Thymus (tissue), 11 donors: ENCODE measurements around the gene SERPINB4. TPM values are rescaled to one million over a fixed set of nuclear protein-coding genes. Genes with fewer than 3 reads are reported as not detected.
"Not testable (repeated sequence)": the region's sequence is repeated elsewhere in the genome, so short reads cannot be mapped to it uniquely, and the experiment has no call there.

Source experiments
- DNase-seq, 9 donors: peaks; one replicate each; pipeline ENCODE4 v3.0.0-alpha.2; 2013; ENCODE audit warnings: low spot score in 9 of 9, low read depth in 6 of 9, missing footprints in 1 of 9
- H3K27ac ChIP-seq, 2 donors: one replicate each; pipeline ENCODE4 v1.5.1; 2013; ENCODE audit warnings: control low read depth in 1 of 2, low read depth in 1 of 2, low read length in 1 of 2, mild to moderate bottlenecking in 1 of 2, moderate library complexity in 1 of 2
- H3K27me3 ChIP-seq, 2 donors: one replicate each; pipeline ENCODE4 v1.5.1; 2013; ENCODE audit warnings: low read length in 1 of 2; ENCODE audit not compliant: control insufficient read depth in 2 of 2, insufficient read depth in 1 of 2
- H3K36me3 ChIP-seq, 2 donors: one replicate each; pipeline ENCODE4 v1.5.1; 2013; ENCODE audit warnings: low read length in 1 of 2, mild to moderate bottlenecking in 1 of 2, moderate library complexity in 1 of 2; ENCODE audit not compliant: control insufficient read depth in 2 of 2, insufficient read depth in 2 of 2
- H3K4me1 ChIP-seq, 2 donors: one replicate each; pipeline ENCODE4 v1.5.1; 2013; ENCODE audit warnings: low read length in 2 of 2; ENCODE audit not compliant: control insufficient read depth in 2 of 2, insufficient read depth in 2 of 2
- H3K4me3 ChIP-seq, 2 donors: one replicate each; pipeline ENCODE4 v1.5.1; 2013; ENCODE audit warnings: low read length in 2 of 2, control low read depth in 1 of 2, mild to moderate bottlenecking in 1 of 2
- H3K9me3 ChIP-seq, 2 donors: one replicate each; pipeline ENCODE4 v1.5.1; 2013; ENCODE audit warnings: low read length in 1 of 2, mild to moderate bottlenecking in 1 of 2; ENCODE audit not compliant: control insufficient read depth in 2 of 2, insufficient read depth in 1 of 2
- WGBS: extraction: QIAGEN DNeasy Blood & Tissue Kit; methylation state at CpG from one replicate; pipeline ENCODE4 v1.1.7; 2013; 5-methylcytosine and 5-hydroxymethylcytosine counted together
- polyA plus RNA-seq: library from polyadenylated mRNA; stranded (reverse); fragments of 200-250 nt; gene quantifications from one replicate; pipeline ENCODE4 v1.2.3, GENCODE V29; 2013
- total RNA-seq: library from RNA; stranded (reverse); fragments of 120-200 nt; gene quantifications from one replicate; pipeline ENCODE4 v1.2.4, GENCODE V29; 2013
- donor health status: healthy.

Gene SERPINB4
- total and polyA plus RNA-seq, 2 donors = 2.5 to 48.3 TPM

- H3K9me3 ChIP-seq = no peaks in the 10 kb centered on the region
- no peaks in the 10 kb centered on the region for H3K36me3 ChIP-seq
- no peak overlapping the region for H3K27ac ChIP-seq
- H3K27me3 ChIP-seq = no peaks in the 10 kb centered on the region
- H3K4me3 ChIP-seq = no peak overlapping the region
- no peak for DNase-seq
- whole genome bisulfite sequencing = 73% methylated on average over 5 of the region's 5 CpGs
- no peaks in the 10 kb centered on the region for H3K4me1 ChIP-seq
Observed at GRCh38 chr18:63677500-63678225, 33.6 kb upstream of the SERPINB4 start.

DNA sequence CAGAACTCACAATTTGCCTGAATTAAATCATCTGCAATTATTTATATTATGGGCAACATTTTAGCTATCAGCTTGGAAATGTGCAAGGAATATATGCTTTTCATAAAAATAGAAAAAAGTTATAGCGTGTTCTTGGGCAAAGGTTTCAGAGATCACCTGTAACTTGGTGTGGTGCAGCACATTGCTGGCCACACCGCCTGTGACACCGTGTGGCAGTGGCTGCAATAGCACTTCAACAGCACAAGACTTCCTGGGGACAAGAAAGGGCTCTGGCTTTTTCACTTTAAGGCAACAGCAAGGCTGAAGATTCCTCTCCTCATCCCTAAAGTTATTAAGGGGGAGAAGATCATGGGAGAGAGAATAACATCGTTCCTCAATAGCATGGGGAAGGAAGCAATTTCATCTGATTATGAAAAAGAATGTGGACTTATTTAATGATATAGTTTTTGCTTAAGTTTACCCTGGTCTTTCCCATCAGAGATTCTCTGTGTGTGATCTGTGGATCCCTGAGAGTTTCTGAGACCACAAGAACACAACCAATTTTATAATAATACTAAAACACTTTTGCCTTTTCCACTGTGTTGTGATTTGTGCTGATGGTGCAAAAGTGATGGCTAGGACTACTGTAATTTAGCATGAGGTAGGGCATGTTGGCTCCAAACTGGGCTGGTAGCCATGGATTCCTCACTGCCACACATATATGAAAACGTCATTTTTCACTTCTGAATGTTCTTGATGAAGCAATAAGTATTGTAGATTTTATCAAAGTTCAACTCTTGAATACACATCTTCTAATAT is 32.7 kb upstream of the SERPINB4 start:
- H3K4me3 ChIP-seq = no peak overlapping the region
- H3K9me3 ChIP-seq = no peaks in the 10 kb centered on the region
- no peaks in the 10 kb centered on the region for H3K36me3 ChIP-seq
- no peak for DNase-seq
- H3K4me1 ChIP-seq = no peaks in the 10 kb centered on the region
- WGBS = 44% methylated on average over 5 of the region's 5 CpGs
- no peak overlapping the region for H3K27ac ChIP-seq
- no peaks in the 10 kb centered on the region for H3K27me3 ChIP-seq

DNA sequence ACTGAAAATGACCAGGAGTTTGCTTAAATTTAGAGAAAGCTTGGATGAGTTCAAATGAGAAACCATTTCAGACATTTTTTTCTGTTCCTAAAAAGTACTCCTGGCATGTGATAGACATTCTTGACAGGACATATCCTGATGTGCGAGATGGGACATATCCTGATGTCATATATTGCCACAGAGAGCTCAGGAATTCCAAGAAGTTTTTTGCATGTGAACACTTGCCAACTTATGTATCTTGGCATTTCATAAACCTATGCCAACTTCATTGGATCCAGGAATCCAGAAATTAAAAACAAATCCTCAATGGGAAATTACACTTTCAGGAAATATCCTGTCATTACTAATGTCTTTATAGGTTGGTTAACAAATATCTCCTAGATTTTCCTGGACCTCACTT is 20.5 kb upstream of the SERPINB4 start:
- no peak for DNase-seq
- no peaks in the 10 kb centered on the region for H3K36me3 ChIP-seq
- no peaks in the 10 kb centered on the region for H3K27me3 ChIP-seq
- 89% methylated on average over 1 of the region's 1 CpG for WGBS
- no peaks in the 10 kb centered on the region for H3K9me3 ChIP-seq
- no peak overlapping the region for H3K27ac ChIP-seq
- no peaks in the 10 kb centered on the region for H3K4me1 ChIP-seq
- H3K4me3 ChIP-seq = no peak overlapping the region

- not testable (repeated sequence) for H3K4me1 ChIP-seq, H3K27ac ChIP-seq, H3K27me3 ChIP-seq, H3K4me3 ChIP-seq, DNase-seq, H3K9me3 ChIP-seq, H3K36me3 ChIP-seq
- 85% methylated on average over 2 of the region's 3 CpGs for WGBS
Observed at GRCh38 chr18:63661750-63662149, 17.7 kb upstream of the SERPINB4 start, which contains the start of gene SERPINB3. Gene SERPINB3, minus strand, starts transcription at chr18:63661893. Its CDS starts 677 bp downstream, at chr18:63661216.

DNA sequence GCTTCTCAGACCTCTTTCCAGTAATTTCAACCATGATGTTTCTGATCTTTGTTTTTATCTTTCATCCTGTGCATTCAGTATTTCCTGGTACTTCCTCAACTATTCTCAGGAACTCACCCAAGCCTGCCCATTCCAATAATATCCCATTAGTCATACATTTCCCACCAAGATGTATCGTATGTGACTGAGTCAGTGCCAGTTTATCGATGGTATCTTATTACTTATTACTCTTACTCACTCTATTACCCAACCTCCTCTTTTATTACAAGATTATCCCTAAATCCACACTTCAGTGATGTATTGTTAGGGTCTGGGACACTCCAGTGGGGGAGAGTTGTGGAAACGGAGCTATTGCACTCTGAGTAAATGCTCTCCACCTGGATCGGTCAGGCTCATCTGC is 14.9 kb upstream of the SERPINB4 start:
- not testable (repeated sequence) for H3K4me1 ChIP-seq, H3K27ac ChIP-seq, H3K4me3 ChIP-seq, DNase-seq, H3K27me3 ChIP-seq, H3K9me3 ChIP-seq, H3K36me3 ChIP-seq
- WGBS = 95% methylated on average over 4 of the region's 4 CpGs

DNA sequence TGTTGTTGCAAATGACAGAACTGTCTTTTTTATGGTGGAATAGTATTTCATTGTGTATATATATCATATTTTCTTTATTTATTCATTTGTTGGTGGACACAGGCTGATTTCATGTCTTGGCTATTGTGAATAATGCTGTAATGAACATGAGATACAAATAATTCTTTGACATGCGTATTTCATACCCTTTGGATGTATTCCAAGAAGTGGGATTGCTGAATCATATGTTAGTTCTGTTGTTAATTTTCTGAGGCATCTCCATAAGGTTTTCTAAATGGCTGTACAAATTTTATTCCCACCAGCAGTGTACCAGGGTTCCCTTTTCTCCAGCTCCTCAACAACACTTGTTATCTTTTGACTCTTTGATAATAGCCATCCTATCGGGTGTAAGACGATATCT is 6.2 kb upstream of the SERPINB4 start:
- H3K27me3 ChIP-seq, H3K36me3 ChIP-seq, DNase-seq, H3K9me3 ChIP-seq, H3K4me3 ChIP-seq, H3K4me1 ChIP-seq, H3K27ac ChIP-seq: not testable (repeated sequence)
- WGBS = 92% methylated on average over 3 of the region's 3 CpGs

DNA sequence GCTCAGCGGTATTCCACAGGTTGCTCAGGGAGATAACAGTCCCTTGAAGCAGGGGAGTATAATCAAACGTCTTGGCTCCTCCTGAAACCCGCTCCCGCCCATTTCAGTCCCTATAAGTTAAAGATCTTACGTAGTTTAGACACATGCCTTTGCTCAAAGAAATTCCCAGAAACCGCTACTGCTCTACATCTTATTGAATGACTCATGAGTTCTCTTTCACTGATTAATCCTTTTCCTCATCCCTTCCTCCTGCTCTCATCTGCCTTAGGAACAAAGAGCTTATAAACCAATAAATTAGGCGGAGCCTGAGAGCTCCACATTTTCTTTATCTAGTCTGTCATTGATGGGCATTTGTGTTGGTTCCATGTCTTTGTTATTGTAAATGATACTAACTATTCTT is 4.2 kb upstream of the SERPINB4 start:
- Histone ChIP-seq H3K36me3 (no peaks in the 10 kb centered on the region), H3K27ac (no peak overlapping the region), H3K27me3 (no peaks in the 10 kb centered on the region), H3K4me3 (no peak overlapping the region), H3K9me3 (no peaks in the 10 kb centered on the region), H3K4me1 (no peaks in the 10 kb centered on the region)
- DNase-seq = no peak
- WGBS = 80% methylated on average over 7 of the region's 7 CpGs

- H3K27me3 ChIP-seq = no peaks in the 10 kb centered on the region
- H3K4me1 ChIP-seq = no peaks in the 10 kb centered on the region
- H3K4me3 ChIP-seq = no peak overlapping the region
- H3K27ac ChIP-seq = no peak overlapping the region
- DNase-seq = no peak
- no peaks in the 10 kb centered on the region for H3K9me3 ChIP-seq
- H3K36me3 ChIP-seq = no peaks in the 10 kb centered on the region
Observed at GRCh38 chr18:63646936-63647335, 2.9 kb upstream of the SERPINB4 start.

DNA sequence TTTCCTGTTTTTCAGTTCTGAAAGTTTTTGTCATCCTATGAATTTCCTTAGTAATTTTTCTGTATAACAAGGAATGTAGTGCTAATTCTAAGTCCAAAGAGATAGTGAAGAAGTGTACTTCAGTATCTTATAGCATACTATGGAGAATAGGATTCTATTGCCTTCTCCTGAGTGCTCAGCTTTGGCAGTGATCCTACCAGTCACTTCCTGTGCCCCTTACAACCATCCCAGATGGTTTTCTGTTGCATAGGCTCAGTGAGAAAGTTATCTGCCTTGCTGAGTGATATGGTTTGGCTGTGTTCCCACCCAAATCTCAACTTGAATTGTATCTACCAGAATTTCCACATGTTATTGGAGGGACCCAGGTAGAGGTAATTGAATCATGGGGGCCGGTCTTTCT is 638 bp upstream of the SERPINB4 start:
- DNase-seq, H3K4me1 ChIP-seq, H3K27ac ChIP-seq, H3K36me3 ChIP-seq, H3K4me3 ChIP-seq, H3K9me3 ChIP-seq, H3K27me3 ChIP-seq: not testable (repeated sequence)
- 33% methylated on average over 1 of the region's 1 CpG for WGBS
